GM19351 (cell line): ENCODE data around the gene FOLR3.
"Not testable (repeated sequence)": the region's sequence is repeated elsewhere in the genome, so short reads cannot be mapped to it uniquely, and the experiment has no call there.

Source experiments
- ATAC-seq: cut with Tn5 transposase; IDR thresholded peaks from one replicate; pipeline ENCODE4 v1.9.1; 2021; ENCODE audit warnings: mild to moderate bottlenecking, moderate library complexity; ENCODE audit not compliant: unreplicated experiment

FOLR3 gene

DNA sequence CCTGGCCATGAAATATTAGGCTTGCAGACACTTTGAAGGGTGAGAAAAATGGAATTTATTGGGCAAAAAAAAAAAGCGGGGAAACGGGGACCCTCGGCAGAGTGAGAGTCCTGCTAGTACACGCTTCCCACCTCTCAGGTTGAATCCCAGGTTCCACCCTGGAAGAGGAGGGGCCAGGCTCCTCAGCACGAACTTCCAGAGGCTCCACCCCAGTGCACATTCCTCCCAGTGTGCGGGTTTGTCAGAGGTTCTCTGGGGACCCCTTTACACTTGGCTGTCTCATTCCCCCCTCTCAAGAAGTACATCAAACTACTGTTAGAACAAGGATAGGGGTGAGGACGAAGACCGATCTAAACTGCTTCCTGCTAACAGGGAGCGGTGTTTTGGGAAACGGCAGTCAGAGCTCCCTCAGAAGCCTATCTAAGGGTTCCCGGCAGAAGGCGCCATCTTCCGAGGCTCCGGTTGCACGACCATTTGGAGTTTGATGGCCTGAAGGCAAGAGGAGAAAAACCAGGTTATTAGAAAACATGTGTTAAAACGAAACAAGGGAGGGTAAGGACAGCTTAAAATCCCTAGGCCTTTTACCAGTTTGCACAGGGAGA lies 27.5 kb downstream of the FOLR3 start:
- no peak for ATAC-seq

DNA sequence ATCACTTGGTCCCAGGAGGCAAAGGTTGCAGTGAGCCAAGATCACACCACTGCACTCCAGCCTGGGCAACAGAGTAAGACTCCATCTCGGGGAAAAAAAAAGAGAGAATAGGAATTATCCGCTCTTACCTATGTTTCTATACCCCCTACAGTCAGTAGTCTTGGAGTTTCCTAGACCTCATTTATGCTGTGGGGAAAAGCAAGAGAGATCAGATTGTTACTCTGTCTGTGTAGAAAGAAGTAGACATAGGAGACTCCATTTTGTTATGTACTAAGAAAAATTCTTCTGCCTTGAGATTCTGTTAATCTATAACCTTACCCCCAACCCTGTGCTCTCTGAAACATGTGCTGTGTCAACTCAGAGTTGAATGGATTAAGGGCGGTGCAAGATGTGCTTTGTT lies 28.7 kb downstream of the FOLR3 start:
- ATAC-seq, result not testable (repeated sequence)

DNA sequence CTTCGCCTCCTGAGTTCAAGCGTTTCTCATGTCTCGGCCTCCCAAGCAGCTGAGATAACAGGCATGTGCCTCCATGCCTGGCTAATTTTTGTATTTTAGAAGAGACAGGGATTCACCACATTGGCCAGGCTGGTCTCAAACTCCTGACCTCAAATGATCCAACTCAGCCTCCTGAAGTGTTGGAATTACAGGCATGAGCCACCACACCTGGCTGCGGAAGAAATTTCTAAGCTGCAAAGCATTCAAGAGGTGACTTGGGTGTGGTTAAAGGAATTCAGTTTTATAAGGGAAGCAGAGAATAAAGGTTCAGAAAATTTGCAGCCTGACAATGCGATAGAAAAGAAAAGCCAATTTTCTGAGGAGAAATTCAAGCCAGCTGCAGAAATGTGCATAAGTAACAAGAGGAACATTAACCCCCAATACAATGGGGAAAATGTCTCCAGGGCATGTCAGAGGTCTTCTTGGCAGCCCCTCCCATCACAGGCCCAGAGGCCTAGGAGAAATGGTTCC lies 33.6 kb downstream of the FOLR3 start:
- ATAC-seq, result not testable (repeated sequence)

DNA sequence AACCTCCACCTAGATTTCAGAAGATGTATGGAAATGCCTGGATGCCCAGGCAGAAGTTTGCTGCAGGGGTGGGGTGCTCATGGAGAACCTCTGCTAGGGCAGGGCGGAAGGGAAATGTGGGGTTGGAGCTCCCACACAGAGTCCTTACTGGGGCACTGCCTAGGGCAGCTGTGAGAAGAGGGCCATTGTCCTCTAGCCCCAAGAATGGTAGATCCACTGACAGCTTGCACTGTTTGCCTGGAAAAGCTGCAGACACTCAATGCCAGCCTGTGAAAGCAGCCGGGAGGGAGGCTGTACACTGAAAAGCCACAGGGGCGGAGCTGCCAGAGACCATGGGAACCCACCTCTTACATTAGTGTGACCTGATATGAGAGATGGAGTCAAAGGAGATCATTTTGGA lies 34.2 kb downstream of the FOLR3 start:
- ATAC-seq, result not testable (repeated sequence)

DNA sequence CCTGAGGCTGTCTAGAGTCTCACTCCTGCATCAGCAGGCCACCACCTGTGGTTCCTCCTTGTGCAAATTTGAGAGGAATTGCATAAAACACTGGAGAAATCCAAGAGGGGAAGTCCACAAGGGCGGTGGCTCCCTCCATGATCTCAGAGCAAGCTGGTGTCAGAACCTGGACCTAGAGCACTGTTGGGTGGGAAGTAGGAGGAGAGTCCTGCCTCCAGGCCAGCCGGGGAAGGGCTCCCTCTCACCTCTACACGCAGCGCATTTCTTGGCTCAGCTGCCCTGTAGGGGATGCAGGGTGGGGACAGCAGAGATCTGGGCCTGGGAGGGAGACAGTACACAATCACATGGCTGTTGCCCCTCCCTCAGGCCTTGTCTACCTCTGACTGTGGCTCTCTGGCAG lies 36.5 kb downstream of the FOLR3 start:
- ATAC-seq, result not testable (repeated sequence)

DNA sequence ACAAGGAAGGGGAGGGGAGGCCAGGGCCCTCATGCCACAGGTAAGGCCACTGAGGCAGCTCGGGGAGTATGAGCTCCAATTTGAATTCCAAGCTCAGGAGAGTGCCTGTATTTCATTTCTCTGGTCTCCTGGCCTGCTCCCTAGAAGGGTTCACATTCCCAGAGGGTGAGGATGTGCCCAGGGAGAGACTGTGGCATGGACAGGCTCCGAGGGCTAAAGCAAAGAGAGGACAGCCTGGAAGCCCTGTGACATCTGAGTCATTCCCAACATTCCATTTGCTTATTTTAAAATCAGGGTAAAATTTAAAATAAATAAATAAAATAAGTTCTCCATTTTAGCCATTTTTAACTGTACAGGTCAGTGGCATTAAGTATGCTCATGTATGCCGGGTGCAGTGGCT lies 37.8 kb downstream of the FOLR3 start:
- no peak for ATAC-seq

DNA sequence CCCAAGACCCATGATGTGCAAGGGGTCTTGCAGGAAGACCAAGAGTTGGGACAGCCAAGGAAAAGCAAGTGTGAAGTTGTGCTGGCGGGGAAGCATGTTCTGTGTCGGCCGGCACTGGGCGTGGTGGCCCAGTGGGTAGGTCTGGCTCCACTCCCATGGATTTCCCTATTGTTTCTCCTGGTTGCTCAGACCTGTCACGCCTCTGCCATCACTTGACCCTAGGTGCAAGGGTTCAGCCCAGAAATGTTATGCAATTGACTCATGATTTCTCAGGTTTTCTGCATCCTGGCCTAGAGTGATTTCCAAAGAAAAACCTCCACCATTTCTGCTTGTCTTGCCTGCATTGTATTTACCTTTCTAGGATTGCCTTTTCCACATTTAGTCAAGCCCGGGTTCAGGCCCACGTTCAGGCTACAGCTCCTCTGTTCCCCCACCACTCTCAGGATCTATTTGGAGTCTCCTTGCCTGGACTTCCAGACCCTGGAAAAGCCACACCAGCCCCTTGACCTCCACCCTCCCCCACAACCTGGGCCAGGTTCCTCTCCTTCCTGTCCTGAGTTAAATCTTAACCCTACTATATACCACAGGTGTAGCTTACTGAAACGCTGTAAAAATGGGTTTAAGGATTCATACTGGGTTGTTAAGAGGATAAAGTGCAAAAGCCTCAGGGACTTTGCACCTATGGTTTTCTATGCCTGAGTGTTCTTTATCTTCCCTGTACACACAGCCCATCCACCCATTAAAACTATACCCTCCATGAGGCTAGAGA lies 39.0 kb downstream of the FOLR3 start:
- ATAC-seq, result no peak

DNA sequence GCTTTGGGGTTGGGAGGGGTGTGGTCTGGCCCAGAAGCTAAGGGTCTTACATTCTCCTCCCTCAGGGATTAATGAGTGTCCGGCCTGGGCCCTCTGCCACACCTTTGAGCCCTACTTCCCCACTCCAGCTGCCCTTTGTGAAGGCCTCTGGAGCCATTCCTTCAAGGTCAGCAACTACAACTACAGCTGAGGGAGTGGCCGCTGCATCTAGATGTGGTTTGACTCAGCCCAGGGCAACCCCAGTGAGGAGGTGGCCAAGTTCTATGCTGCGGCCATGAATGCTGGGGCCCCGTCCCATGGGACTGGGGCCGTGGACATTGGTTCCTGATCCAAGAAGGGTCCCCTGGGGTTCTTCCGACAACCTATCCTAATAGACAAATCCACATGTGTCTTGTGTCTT lies 42.1 kb downstream of the FOLR3 start:
- no peak for ATAC-seq

DNA sequence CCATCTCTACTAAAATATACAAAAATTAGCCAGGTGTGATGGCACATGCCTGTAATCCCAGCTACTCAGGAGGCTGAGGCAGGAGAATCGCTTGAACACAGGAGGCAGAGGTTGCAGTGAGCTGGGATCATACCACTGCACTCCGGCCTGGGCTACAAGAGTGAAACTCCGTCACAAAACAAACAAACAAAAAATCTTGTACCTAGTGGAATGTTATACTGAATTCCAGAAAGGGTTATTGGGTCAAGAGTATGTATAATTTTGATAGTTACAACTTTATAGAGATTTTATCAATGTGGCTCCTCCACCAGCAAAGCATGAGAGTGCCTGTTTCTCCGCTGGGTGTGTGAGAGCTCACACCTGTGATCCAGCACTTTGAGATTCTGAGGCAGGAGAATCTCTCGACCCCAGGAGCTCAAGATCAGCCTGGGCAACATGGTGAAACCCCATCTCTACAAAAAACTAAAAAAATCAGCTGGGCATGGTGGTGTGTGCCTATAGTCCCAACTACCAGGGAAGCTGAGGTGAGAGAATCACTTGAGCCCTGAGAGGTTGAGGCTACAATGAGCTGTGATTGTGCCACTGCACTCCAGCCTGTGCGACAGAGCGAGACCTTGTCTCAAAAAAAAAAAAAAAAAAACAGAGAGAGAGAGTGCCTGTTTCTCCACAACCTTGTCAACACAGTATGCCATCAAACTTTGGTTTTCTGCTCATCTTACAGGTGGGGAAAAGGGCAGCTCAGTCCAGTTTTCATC lies 43.7 kb downstream of the FOLR3 start:
- no peak for ATAC-seq

DNA sequence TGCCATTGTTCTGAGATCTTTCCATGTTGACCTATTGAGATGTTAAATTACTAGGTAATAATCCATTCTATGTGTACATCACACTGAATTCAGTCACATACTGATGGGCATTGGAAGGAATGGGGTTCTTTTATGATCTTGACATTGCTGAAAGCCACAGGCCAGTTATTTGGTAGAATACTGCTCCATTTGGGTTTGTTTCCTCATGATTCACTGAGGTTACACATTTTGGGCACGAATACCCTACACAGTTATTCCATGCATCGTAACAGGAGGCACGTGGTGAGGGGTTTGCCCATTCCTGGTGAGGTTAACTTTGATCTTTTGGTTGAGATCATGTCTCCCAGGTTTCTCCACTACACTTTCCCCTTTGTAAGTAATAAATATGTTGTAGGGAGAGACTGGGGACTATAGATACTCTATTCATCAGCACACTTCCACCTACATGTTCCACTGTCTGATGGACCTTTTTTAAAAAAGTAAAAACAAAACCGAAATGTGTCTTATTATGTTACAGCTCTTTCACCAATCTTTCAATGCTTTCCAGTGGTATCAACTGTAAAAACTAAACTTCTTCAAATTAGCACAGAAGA lies 44.4 kb downstream of the FOLR3 start:
- no peak for ATAC-seq

DNA sequence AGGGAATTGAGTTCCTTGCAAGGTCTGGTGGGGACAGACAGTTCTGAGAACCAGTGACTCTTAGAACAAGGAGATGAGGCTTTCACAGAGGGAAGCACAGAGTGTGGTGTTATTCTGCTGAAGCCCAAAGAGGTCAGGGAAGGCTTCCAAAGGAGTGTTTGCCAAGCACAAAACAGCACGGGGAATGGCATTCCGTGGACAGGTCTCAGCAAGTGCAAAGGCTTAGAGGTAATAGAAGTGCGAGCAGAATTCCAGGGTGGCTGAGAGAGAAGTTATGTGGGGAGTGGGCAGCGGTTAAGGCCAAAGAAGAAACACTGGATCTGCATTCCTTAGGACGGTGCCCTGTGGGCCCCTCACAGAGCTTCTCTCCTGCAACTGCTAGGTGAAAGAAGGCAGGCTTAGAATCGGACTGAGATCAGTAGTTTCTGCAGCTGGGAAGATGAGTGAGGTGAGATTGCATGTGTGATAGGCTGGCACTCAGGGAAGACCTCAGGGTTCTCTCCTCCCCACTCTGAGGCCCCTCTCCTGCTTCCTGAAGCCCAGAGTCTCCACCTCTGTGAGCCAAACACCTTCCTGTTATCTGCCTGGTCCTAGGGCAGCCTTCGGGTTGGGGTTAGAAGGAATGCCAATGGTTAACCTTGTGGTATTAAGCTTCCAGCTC lies 45.5 kb downstream of the FOLR3 start:
- not testable (repeated sequence) for ATAC-seq

DNA sequence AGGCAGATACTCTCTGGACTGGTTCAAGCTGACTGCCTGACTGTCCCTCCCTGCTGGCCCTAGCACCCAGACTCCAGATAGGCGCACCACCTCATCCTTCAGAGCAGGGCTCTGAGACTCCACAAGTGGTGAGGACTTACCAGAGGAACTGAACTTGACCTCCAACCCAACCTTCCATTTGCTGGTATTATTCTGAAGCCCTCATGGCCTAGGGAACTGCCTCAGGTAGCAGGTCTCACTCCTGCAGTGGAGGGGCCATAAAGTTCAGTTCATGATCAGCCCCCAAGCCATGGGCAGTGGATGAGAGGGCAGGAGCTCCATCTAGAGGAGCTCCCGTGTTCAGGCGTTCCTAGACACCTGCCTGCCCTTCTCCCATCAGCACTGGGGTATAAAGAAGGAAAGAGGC lies 46.0 kb downstream of the FOLR3 start:
- ATAC-seq, result not testable (repeated sequence)

DNA sequence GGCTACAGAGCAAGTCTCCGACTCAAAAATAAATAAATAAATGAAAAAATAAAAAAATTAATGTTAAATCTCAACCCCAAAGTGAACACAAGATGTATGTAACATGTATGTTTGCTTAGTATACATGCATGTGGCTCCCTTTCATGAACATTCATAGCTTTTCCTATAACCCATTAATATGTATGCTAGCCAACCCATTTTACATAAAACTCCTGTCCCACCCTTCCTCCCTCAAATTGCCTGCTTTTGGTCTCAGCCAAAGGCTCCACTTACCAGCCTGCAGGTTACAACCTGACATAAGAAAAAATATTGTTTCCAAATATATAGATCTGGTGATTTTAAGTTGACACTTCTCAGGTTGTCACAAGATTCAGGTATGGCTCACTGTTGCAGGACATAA lies 52.7 kb downstream of the FOLR3 start:
- no peak for ATAC-seq
